MM.1S (cell line): ENCODE data around the gene ACO2.
"Not testable (repeated sequence)": the region's sequence is repeated elsewhere in the genome, so short reads cannot be mapped to it uniquely, and the experiment has no call there.

ENCODE experiments used
- DNase-seq: peaks from one replicate; pipeline ENCODE4 v3.0.0-alpha.2; 2015
- H2AFZ ChIP-seq: fragments of 300-600 bp; sonication (generic); 2 replicates; pipeline ENCODE4 v1.6.0; 2016; ENCODE audit warnings: antibody characterized with exemption, low read length
- H3F3A ChIP-seq: fragments of 300-600 bp; sonication (generic); 2 replicates; pipeline ENCODE4 v1.6.1; 2016; ENCODE audit warnings: mild to moderate bottlenecking, antibody characterized with exemption, low read length, moderate library complexity, mixed read lengths; ENCODE audit not compliant: insufficient read depth
- H3K27ac ChIP-seq: fragments of 300-600 bp; sonication (generic); 2 replicates; pipeline ENCODE4 v1.5.1; 2016; ENCODE audit warnings: mild to moderate bottlenecking, low read length
- H3K27me3 ChIP-seq: fragments of 300-600 bp; sonication (generic); replicated peaks from 2 replicates; pipeline ENCODE4 v1.6.0; 2016; ENCODE audit warnings: low read length; ENCODE audit not compliant: insufficient read depth
- H3K36me3 ChIP-seq: fragments of 300-600 bp; sonication (generic); replicated peaks from 2 replicates; pipeline ENCODE4 v1.6.1; 2016; ENCODE audit warnings: mild to moderate bottlenecking, low read length, mixed read lengths; ENCODE audit not compliant: insufficient read depth
- H3K4me1 ChIP-seq: fragments of 300-600 bp; sonication (generic); 2 replicates; pipeline ENCODE4 v1.6.1; 2016; ENCODE audit warnings: low read length, mixed read lengths
- H3K4me2 ChIP-seq: fragments of 300-600 bp; sonication (generic); 2 replicates; pipeline ENCODE4 v1.6.0; 2016; ENCODE audit warnings: low read depth, low read length
- H3K4me3 ChIP-seq: fragments of 300-600 bp; sonication (generic); 2 replicates; pipeline ENCODE4 v1.5.1; 2016; ENCODE audit warnings: low read length, mixed read lengths
- H3K79me2 ChIP-seq: fragments of 300-600 bp; sonication (generic); 2 replicates; pipeline ENCODE4 v1.6.1; 2016; ENCODE audit warnings: mixed run types, low read length, mixed read lengths
- H3K9ac ChIP-seq: fragments of 300-600 bp; sonication (generic); 2 replicates; pipeline ENCODE4 v1.6.1; 2016; ENCODE audit warnings: low read length, mixed read lengths
- H3K9me2 ChIP-seq: fragments of 300-600 bp; sonication (generic); replicated peaks from 2 replicates; pipeline ENCODE4 v1.6.1; 2016; ENCODE audit warnings: mild to moderate bottlenecking, low read length, mixed read lengths; ENCODE audit not compliant: insufficient read depth
- H3K9me3 ChIP-seq: fragments of 300-600 bp; sonication (generic); replicated peaks from 2 replicates; pipeline ENCODE4 v1.6.1; 2016; ENCODE audit warnings: mild to moderate bottlenecking, low read length, mixed read lengths; ENCODE audit not compliant: insufficient read depth
- H4K20me1 ChIP-seq: fragments of 300-600 bp; sonication (generic); 2 replicates; pipeline ENCODE4 v1.6.1; 2016; ENCODE audit warnings: mild to moderate bottlenecking, low read length, moderate library complexity, mixed read lengths; ENCODE audit not compliant: insufficient read depth
- EZH2 ChIP-seq: fragments of 300-600 bp; sonication (generic); optimal IDR thresholded peaks from 2 replicates; pipeline ENCODE3; 2017; ENCODE audit warnings: low read depth, mild to moderate bottlenecking, antibody characterized with exemption, low read length, mixed read lengths
- EZH2phosphoT487 ChIP-seq: fragments of 300-600 bp; sonication (generic); IDR thresholded peaks from 2 replicates; pipeline ENCODE4 v1.6.1; 2018; ENCODE audit warnings: antibody characterized with exemption, low read length
- TF ChIP-seq, protein P1 (sequence below): fragments of 300-600 bp; sonication (generic); IDR thresholded peaks from 2 replicates; pipeline ENCODE4 v1.5.1; 2016; ENCODE audit warnings: antibody characterized with exemption, low read length, mixed read lengths

Gene ACO2

DNA sequence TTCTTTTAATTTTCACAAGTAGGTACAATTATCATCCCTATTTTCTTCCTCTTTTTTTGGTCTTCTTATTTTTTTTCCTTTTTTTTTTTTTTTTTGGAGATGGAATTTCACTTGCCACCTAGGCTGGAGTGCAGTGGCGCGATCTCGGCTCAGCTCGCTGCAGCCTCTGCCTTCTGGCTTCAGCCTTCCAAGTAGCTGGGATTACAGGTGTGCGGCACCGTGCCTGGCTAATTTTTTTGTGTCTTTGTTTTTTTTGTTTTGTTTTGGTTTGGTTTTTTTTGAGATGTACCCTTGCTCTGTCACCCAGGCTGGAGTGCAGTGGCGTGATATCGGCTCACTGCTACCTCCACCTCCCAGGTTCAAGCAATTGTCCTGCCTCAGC lies 39.0 kb upstream of the ACO2 start:
- H3K27ac ChIP-seq: no peak overlapping the region

DNA sequence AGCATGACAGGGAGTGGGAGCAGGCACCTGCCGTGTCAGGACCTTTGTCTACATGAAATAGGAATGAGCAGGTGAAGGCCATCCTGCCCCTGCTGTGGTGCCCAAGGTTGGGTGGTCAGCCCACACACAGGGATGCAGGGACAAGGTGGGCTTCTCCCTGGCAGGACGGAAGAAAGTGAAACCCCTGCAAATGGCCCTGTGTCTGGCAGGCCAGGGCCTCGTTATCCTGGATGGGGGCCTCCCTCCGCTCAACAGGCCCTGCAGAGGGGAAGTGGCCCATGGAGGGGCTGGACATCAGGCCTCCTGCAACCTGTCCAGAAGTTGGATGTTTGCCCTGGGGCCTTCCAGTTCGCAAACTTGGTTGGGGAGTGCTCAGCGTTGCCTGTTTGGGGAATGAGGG lies 37.3 kb upstream of the ACO2 start:
- no peaks in the 10 kb centered on the region for H4K20me1 ChIP-seq
- no peak overlapping the region for H3K4me2 ChIP-seq
- 0 out of 2 replicates have a peak, but pooled peaks cover 4% of the 10 kb centered on the region for H3K36me3 ChIP-seq
- H3K27ac ChIP-seq: no peak overlapping the region
- H3K27me3 ChIP-seq: no peaks in the 10 kb centered on the region
- H2AFZ ChIP-seq: no peak overlapping the region
- H3F3A ChIP-seq: peaks cover 5% of the 10 kb centered on the region; the same call in 1 of the 2 replicates
- no peaks in the 10 kb centered on the region for H3K9me2 ChIP-seq
- TF ChIP-seq EZH2phosphoT487: no peak
- no peaks in the 10 kb centered on the region for H3K4me1 ChIP-seq
- no peaks in the 10 kb centered on the region for H3K9me3 ChIP-seq
- peaks cover 21% of the 10 kb centered on the region for H3K79me2 ChIP-seq
- H3K9ac ChIP-seq: no peak overlapping the region
- no peak overlapping the region for H3K4me3 ChIP-seq
- no peak for DNase-seq

More for the DNA sequence above, 39.0 kb upstream of the ACO2 start:
- Histone ChIP-seq H4K20me1 (no peaks in the 10 kb centered on the region), H3F3A (peaks cover 8% of the 10 kb centered on the region), H3K4me1 (peaks cover 9% of the 10 kb centered on the region), H3K9ac (no peak overlapping the region), H2AFZ (no peak overlapping the region), H3K36me3 (no peaks in the 10 kb centered on the region), H3K27me3 (no peaks in the 10 kb centered on the region), H3K9me3 (no peaks in the 10 kb centered on the region), H3K4me3 (no peak overlapping the region), H3K9me2 (no peaks in the 10 kb centered on the region), H3K79me2 (peaks cover 4% of the 10 kb centered on the region), H3K4me2 (no peak overlapping the region)
- TF ChIP-seq EZH2 (no peak), EZH2phosphoT487 (no peak)
- TF ChIP-seq, protein P1, sequence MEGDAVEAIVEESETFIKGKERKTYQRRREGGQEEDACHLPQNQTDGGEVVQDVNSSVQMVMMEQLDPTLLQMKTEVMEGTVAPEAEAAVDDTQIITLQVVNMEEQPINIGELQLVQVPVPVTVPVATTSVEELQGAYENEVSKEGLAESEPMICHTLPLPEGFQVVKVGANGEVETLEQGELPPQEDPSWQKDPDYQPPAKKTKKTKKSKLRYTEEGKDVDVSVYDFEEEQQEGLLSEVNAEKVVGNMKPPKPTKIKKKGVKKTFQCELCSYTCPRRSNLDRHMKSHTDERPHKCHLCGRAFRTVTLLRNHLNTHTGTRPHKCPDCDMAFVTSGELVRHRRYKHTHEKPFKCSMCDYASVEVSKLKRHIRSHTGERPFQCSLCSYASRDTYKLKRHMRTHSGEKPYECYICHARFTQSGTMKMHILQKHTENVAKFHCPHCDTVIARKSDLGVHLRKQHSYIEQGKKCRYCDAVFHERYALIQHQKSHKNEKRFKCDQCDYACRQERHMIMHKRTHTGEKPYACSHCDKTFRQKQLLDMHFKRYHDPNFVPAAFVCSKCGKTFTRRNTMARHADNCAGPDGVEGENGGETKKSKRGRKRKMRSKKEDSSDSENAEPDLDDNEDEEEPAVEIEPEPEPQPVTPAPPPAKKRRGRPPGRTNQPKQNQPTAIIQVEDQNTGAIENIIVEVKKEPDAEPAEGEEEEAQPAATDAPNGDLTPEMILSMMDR: no peak
- DNase-seq: no peak

DNA sequence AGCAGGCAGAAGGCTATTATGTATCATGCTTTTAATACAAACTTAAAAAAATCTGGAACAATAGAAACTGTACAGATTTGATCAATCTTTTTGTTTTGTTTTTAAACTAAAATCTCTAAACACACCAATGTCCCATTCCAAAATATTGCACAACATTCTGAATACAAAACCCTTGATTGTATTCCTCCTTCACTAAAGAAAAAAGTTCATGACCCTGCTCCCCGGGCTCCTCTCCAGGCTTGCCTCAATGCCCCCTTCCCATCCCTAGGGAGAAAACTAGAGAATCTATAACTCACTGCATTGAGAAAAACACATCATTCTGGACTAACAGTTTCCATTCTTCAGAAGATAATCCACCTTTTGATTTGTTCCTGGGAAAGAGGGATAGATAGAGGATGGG lies 35.4 kb upstream of the ACO2 start:
- H3K9ac ChIP-seq, H3K4me3 ChIP-seq, DNase-seq, H4K20me1 ChIP-seq, H3F3A ChIP-seq, H3K27me3 ChIP-seq, H3K4me1 ChIP-seq, H3K9me2 ChIP-seq, H2AFZ ChIP-seq, H3K4me2 ChIP-seq, H3K36me3 ChIP-seq, H3K27ac ChIP-seq, H3K9me3 ChIP-seq: not testable (repeated sequence)
- peaks cover 35% of the 10 kb centered on the region for H3K79me2 ChIP-seq

DNA sequence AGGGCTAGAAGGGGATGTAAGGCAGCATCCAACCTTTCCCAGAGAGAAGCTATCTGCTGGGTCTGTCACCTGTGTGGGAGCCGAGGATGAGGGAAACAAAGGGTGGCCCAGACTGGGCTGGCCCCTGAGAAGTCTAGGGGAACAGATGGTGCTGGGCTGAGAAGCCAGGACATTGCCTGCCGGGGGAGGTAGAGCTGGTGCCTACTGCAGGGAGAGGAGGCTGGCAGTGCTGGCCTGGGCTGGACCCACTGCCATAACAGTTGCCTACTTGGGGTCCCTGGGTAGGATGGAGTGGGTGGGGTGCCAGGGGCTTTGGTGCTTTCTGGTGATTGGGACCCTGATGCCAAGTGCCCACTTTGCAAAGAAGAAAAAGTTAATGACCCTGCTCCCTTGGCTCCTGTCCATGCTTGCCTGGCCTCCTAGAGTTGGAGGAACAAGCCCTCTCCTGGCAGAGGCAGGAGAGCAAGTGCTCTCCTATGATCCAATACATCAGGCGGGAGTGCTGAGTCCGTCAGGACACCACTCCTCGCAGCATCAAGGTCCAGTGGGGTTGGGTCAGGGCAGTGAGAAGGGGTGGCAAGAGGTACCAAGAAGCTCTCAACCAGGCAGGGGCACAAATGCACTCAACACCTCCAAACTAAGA lies 34.4 kb upstream of the ACO2 start:
- peaks cover 45% of the 10 kb centered on the region for H3K79me2 ChIP-seq
- H2AFZ ChIP-seq, H3K27ac ChIP-seq, H3F3A ChIP-seq, H3K4me1 ChIP-seq, H3K9ac ChIP-seq, H4K20me1 ChIP-seq, H3K36me3 ChIP-seq, DNase-seq, H3K4me2 ChIP-seq, H3K4me3 ChIP-seq, H3K9me2 ChIP-seq, H3K9me3 ChIP-seq, H3K27me3 ChIP-seq: not testable (repeated sequence)

DNA sequence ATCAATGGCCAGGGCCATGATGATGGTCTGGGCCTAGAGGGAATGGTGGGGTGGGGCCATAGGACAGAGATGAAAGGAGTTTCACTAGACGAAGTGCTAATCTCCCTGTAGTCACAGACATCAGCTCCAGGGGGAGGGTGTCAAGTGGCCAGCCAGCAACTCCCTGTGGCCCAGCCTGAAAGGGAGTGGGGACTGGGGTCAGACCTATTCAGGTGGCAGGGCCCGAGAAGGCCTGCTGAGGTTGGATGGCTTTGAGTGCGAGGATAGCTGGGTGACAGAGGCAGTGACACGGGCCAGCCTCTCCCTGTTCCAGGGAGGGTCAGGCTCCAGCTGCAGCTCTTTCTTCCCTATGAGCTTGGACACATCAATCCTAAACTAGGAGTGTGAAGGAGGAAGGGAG lies 33.4 kb upstream of the ACO2 start:
- Histone ChIP-seq H3K9me3 (no peaks in the 10 kb centered on the region), H3K27me3 (no peaks in the 10 kb centered on the region), H4K20me1 (no peaks in the 10 kb centered on the region), H3K9ac (no peak overlapping the region), H3K4me1 (no peaks in the 10 kb centered on the region), H3K9me2 (no peaks in the 10 kb centered on the region), H3K27ac (no peak overlapping the region), H3K4me3 (no peak overlapping the region), H3K79me2 (peaks cover 54% of the 10 kb centered on the region), H3F3A (no peaks in the 10 kb centered on the region; the same call in 1 of the 2 replicates), H3K36me3 (0 out of 2 replicates have a peak, but pooled peaks cover 4% of the 10 kb centered on the region), H2AFZ (no peak overlapping the region), H3K4me2 (no peak overlapping the region)
- DNase-seq: no peak
- TF ChIP-seq, protein P1: no peak
- no peak for TF ChIP-seq EZH2
- TF ChIP-seq EZH2phosphoT487: no peak
